Activated CD8-positive, alpha-beta memory T cell treated with anti-CD3 and anti-CD28 coated beads for 48 hours (primary cell): ENCODE results near the gene P4HA3.
"Not testable (repeated sequence)": the region's sequence is repeated elsewhere in the genome, so short reads cannot be mapped to it uniquely, and the experiment has no call there.

Experiments
- DNase-seq, 3 experiments: peaks; one replicate each; pipeline ENCODE4 v3.0.0-alpha.2; 2020; ENCODE audit warnings: low read depth in 2 of 3, low spot score in 2 of 3

The P4HA3 gene

GRCh38 chr11:74311352-74311926 lies at the start of gene P4HA3:
Gene P4HA3 (minus strand): TSS chr11:74311640. CDS start chr11:74311611, 29 bp downstream.
- DNase-seq, result peak; percentile 20 to 36 (median 21)

- no peak for DNase-seq
Observed at GRCh38 chr11:74357449-74357848, 46.0 kb upstream of the P4HA3 start.

- DNase-seq, result no peak
Observed at GRCh38 chr11:74355626-74356025, 44.2 kb upstream of the P4HA3 start.

- DNase-seq, result no peak
Observed at GRCh38 chr11:74354036-74354435, 42.6 kb upstream of the P4HA3 start.

- DNase-seq, result no peak
Observed at GRCh38 chr11:74347381-74347780, 35.9 kb upstream of the P4HA3 start.

GRCh38 chr11:74345420-74345819 lies 34.0 kb upstream of the P4HA3 start:
- no peak for DNase-seq

- no peak for DNase-seq
Observed at GRCh38 chr11:74341921-74342320, 30.5 kb upstream of the P4HA3 start.

- DNase-seq, result no peak
Observed at GRCh38 chr11:74339619-74340018, 28.2 kb upstream of the P4HA3 start.

- DNase-seq, result no peak
Observed at GRCh38 chr11:74338963-74339362, 27.5 kb upstream of the P4HA3 start.

- no peak for DNase-seq
Observed at GRCh38 chr11:74333193-74333592, 21.8 kb upstream of the P4HA3 start.

- DNase-seq, result no peak
Observed at GRCh38 chr11:74332291-74332690, 20.9 kb upstream of the P4HA3 start.

GRCh38 chr11:74331000-74331399 lies 19.6 kb upstream of the P4HA3 start:
- DNase-seq, result not testable (repeated sequence)

- DNase-seq, result no peak
Observed at GRCh38 chr11:74330075-74330858, 18.8 kb upstream of the P4HA3 start.

- DNase-seq, result no peak
Observed at GRCh38 chr11:74327076-74327475, 15.6 kb upstream of the P4HA3 start.

GRCh38 chr11:74326665-74327064 lies 15.2 kb upstream of the P4HA3 start:
- DNase-seq, result no peak

GRCh38 chr11:74325649-74326645 lies 14.5 kb upstream of the P4HA3 start:
- DNase-seq, result no peak

GRCh38 chr11:74322667-74323066 lies 11.2 kb upstream of the P4HA3 start:
- DNase-seq, result no peak

GRCh38 chr11:74321487-74322188 lies 10.2 kb upstream of the P4HA3 start:
- DNase-seq, result no peak

- DNase-seq, result no peak
Observed at GRCh38 chr11:74320538-74320937, 9.1 kb upstream of the P4HA3 start.

GRCh38 chr11:74319139-74319816 lies 7.8 kb upstream of the P4HA3 start:
- DNase-seq, result no peak
